Liver (tissue), 3 donors: ENCODE measurements around the gene NAPEPLD.

Experiments
- ATF3 ChIP-seq: IDR thresholded peaks from 2 replicates; pipeline ENCODE4 v1.6.1; 2016; ENCODE audit warnings: antibody characterized with exemption
- CTCF ChIP-seq: fragments of 150-350 bp; IDR thresholded peaks from 2 replicates; pipeline ENCODE4 v1.5.1; 2017; ENCODE audit warnings: improper control_type of control experiment, low read depth, low read length; ENCODE audit not compliant: missing input control
- GABPA ChIP-seq, 2 donors: IDR thresholded peaks in 1 of 2; conservative IDR thresholded peaks in 1 of 2; 2 replicates each; pipeline ENCODE4 v1.6.1; 2016; ENCODE audit warnings: antibody characterized with exemption in 2 of 2, mild to moderate bottlenecking in 1 of 2, moderate library complexity in 1 of 2
- MAX ChIP-seq: IDR thresholded peaks from 2 replicates; pipeline ENCODE4 v1.6.1; 2016; ENCODE audit warnings: antibody characterized with exemption
- RAD21 ChIP-seq, 2 donors: IDR thresholded peaks; 2 replicates each; pipeline ENCODE4 v1.6.1; 2016; ENCODE audit warnings: antibody characterized with exemption in 2 of 2, mild to moderate bottlenecking in 2 of 2
- REST ChIP-seq: IDR thresholded peaks from 2 replicates; pipeline ENCODE4 v1.6.1; 2016; ENCODE audit warnings: antibody characterized with exemption, mild to moderate bottlenecking
- RXRA ChIP-seq, 2 donors: IDR thresholded peaks; 2 replicates each; pipeline ENCODE4 v1.6.1; 2017 to 2018; ENCODE audit warnings: antibody characterized with exemption in 2 of 2, mild to moderate bottlenecking in 1 of 2
- SP1 ChIP-seq: IDR thresholded peaks from 2 replicates; pipeline ENCODE4 v1.6.1; 2018; ENCODE audit warnings: antibody characterized with exemption, mild to moderate bottlenecking
- TAF1 ChIP-seq: conservative IDR thresholded peaks from 2 replicates; pipeline ENCODE4 v1.6.1; 2016; ENCODE audit warnings: antibody characterized with exemption, mild to moderate bottlenecking
- YY1 ChIP-seq: IDR thresholded peaks from 2 replicates; pipeline ENCODE4 v1.6.1; 2016; ENCODE audit warnings: antibody characterized with exemption, mild to moderate bottlenecking
- donor health status: healthy.
- donor health status: healthy.

- no peak for TF ChIP-seq CTCF
- no peak for TF ChIP-seq GABPA (IDR thresholded peaks at IDR 0.05 in 1 of 2, conservative IDR thresholded peaks at IDR 0.05 in 1 of 2)
- no peak for TF ChIP-seq TAF1
- no peak for TF ChIP-seq ATF3
- TF ChIP-seq SP1: no peak
- no peak for TF ChIP-seq MAX
- TF ChIP-seq YY1: no peak
- TF ChIP-seq REST: no peak
- no peak for TF ChIP-seq RXRA (IDR thresholded peaks at IDR 0.05)
- TF ChIP-seq RAD21 (IDR thresholded peaks at IDR 0.05): no peak
Observed at GRCh38 chr7:103073989-103074518, 74.8 kb downstream of the NAPEPLD start.
